GM11168 (cell line): ENCODE results near the gene ZNF688.

Experiments
- in situ Hi-C: fragments of 300-500 bp; cut with MboI; formaldehyde crosslinking; loops from one replicate; pipeline ENCODE4 v1.12.0; 2022; ENCODE audit warnings: low sequenced_read_pairs; ENCODE audit not compliant: unreplicated experiment

ZNF688 gene

GRCh38 chr16:30588651-30589050, 17.1 kb upstream of the ZNF688 start:
- in situ Hi-C loops = no loop called here

GRCh38 chr16:30585400-30586191, 14.1 kb upstream of the ZNF688 start, which contains the start of gene ZNF785:
Gene ZNF785, minus strand, starts transcription at chr16:30585697. Its CDS starts 86 bp downstream, at chr16:30585611.
- in situ Hi-C loops = no loop called here

- in situ Hi-C loops = no loop called here
Observed at GRCh38 chr16:30585022-30585399, 13.5 kb upstream of the ZNF688 start.

- in situ Hi-C loops = no loop called here
Observed at GRCh38 chr16:30582611-30583340, 11.3 kb upstream of the ZNF688 start.

GRCh38 chr16:30581457-30581856, 9.9 kb upstream of the ZNF688 start:
- in situ Hi-C loops = no loop called here

GRCh38 chr16:30574678-30575077, 3.2 kb upstream of the ZNF688 start:
- in situ Hi-C loops = no loop called here

- in situ Hi-C loops = no loop called here
Observed at GRCh38 chr16:30570636-30571444, 674 bp downstream of the ZNF688 start.

GRCh38 chr16:30569746-30570635, 1.5 kb downstream of the ZNF688 start:
- in situ Hi-C loops = no loop called here

GRCh38 chr16:30569281-30569680, 2.2 kb downstream of the ZNF688 start:
- in situ Hi-C loops = no loop called here

- in situ Hi-C loops = no loop called here
Observed at GRCh38 chr16:30567991-30568638, 3.4 kb downstream of the ZNF688 start.

- in situ Hi-C loops = no loop called here
Observed at GRCh38 chr16:30567160-30567990, 4.1 kb downstream of the ZNF688 start.

- in situ Hi-C loops = no loop called here
Observed at GRCh38 chr16:30566531-30566930, 5.0 kb downstream of the ZNF688 start.

GRCh38 chr16:30565984-30566383, 5.5 kb downstream of the ZNF688 start:
- in situ Hi-C loops = no loop called here

- in situ Hi-C loops = no loop called here
Observed at GRCh38 chr16:30565526-30565925, 6.0 kb downstream of the ZNF688 start.

- in situ Hi-C loops = no loop called here
Observed at GRCh38 chr16:30562021-30562420, 9.5 kb downstream of the ZNF688 start.

- in situ Hi-C loops = no loop called here
Observed at GRCh38 chr16:30561089-30561816, 10.3 kb downstream of the ZNF688 start.

GRCh38 chr16:30559690-30560089, 11.8 kb downstream of the ZNF688 start:
- in situ Hi-C loops = no loop called here
